Stimulated activated CD4-positive, alpha-beta T cell treated with anti-CD3 and anti-CD28 coated beads, TNF-alpha, amount 100 ng/mL, for 24 hours (primary cell): Measurements from ENCODE around the gene ZNF135.
A peak's percentile ranks its signal among the peaks of the same experiment; 100 is the strongest.

Experiments used
- DNase-seq, 3 experiments: peaks; one replicate each; pipeline ENCODE4 v3.0.0-alpha.2; 2020; ENCODE audit warnings: low read depth in 3 of 3

The ZNF135 gene

DNA sequence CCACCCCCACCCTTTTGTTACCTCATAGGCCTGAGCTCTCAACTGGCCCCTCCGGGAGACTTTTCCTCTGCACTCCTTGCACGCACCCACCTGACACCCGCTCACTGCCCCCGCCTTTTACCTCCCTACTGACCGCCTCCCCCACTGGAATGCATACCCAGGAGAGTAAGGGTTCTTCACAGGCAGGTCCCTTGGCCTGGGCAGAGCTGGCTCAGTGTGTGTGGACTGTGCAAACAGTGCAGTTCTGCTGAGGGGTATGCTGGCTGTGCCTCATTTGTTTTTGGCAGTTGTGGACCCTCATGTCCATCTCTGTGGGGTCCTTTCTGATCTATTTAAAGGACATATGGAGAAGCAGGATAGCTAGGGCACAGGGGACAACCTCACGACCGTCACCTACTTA, 34.0 kb downstream of the ZNF135 start:
- DNase-seq = no peak

- no peak for DNase-seq
Measured at GRCh38 chr19:58095328-58095727, 36.2 kb downstream of the ZNF135 start.

GRCh38 chr19:58096884-58097283, 37.8 kb downstream of the ZNF135 start:
- DNase-seq = no peak

DNA sequence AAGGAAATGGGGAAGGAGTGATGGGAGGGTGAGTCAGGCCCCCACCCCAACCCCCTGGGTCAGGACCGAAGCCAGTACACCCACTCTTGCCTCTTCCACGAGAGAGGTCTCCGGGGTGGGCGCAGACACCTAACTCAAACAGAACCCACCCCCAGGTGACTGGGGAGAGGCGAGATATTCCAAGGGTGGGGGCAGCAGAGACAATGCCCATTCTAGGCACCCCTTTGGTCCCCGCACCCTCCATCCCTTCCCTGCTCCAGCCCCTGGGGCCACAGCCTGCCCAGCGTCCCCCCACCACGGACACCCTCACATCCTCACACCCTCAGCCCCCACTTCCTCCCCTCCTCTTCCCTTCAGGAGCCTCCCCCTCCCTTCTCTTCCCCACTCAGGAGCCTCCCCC, 38.3 kb downstream of the ZNF135 start:
- DNase-seq = no peak

- DNase-seq = peak; percentile 91 to 92 (median 91)
Measured at GRCh38 chr19:58097781-58098681, 38.9 kb downstream of the ZNF135 start, which contains the start of gene ZSCAN18. TSS of gene ZSCAN18 (minus strand) at chr19:58098231. CDS start at chr19:58090267, 7,964 bp downstream.

- no peak for DNase-seq
Measured at GRCh38 chr19:58098682-58098998, 39.6 kb downstream of the ZNF135 start.

GRCh38 chr19:58107778-58108545, 48.9 kb downstream of the ZNF135 start:
- DNase-seq = no peak

DNA sequence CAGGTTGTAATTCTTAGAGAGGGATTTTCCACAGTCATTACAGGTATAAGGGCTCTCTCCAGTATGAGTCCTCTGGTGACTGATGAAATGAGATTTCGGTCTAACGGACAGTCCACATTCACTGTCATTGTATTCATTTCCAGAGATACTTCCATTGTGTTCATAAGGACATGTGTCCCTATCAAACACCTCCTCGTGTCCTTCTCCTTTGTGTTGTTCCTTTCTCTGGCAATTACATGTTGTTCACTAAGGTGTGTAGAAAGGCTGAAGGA, 49.4 kb downstream of the ZNF135 start:
- no peak for DNase-seq

GRCh38 chr19:58117841-58118575, 58.9 kb downstream of the ZNF135 start:
- no peak for DNase-seq

DNA sequence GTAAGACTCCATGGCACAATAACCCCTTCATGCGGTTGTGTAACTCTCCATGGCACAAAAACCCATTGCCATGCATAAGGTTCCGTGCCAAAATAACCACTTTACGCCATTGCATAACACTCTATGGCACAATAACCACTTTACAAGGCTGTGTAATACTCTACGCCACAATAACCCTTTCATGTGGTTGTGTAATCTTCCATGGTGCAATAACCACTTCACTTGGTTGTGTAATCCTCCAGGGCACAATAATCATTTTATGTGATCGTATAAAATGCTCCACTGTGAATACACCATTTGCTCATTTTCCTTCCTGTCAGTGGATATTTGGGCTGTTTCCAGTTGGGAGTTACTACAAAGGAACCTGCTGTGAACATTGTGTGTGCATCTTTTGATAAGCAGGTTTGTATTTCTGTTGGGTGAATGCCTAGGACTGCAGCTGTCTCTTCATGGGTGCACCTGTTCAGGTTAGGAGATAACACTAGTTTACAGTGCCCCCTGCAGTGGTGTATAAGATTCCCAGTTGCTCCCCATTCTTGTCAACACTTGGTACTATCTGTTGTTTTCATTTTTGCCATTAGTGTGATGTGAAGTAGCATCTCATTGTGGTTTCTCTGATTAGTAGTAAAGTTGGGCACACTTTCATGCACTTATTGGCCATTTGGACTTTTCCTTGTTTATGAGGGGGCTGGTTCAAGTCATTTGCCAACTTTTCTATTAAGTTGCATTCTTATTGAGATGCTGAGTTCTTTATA, 60.1 kb downstream of the ZNF135 start:
- DNase-seq = no peak
